DND-41 (cell line): ENCODE results near the gene ABHD6.

Experiments
- EZH2 ChIP-seq: IDR thresholded peaks from 3 replicates; pipeline ENCODE4 v1.6.1; 2012; ENCODE audit warnings: borderline replicate concordance, low read depth, mild to moderate bottlenecking, moderate library complexity, low read length, inconsistent platforms; ENCODE audit not compliant: severe bottlenecking
- TF ChIP-seq, protein P1 (sequence below): IDR thresholded peaks from 2 replicates; pipeline ENCODE4 v1.5.1; 2012; ENCODE audit warnings: borderline replicate concordance, low read length, moderate library complexity, mild to moderate bottlenecking; ENCODE audit not compliant: poor library complexity, severe bottlenecking; ENCODE audit errors: extremely low read depth

DNA sequence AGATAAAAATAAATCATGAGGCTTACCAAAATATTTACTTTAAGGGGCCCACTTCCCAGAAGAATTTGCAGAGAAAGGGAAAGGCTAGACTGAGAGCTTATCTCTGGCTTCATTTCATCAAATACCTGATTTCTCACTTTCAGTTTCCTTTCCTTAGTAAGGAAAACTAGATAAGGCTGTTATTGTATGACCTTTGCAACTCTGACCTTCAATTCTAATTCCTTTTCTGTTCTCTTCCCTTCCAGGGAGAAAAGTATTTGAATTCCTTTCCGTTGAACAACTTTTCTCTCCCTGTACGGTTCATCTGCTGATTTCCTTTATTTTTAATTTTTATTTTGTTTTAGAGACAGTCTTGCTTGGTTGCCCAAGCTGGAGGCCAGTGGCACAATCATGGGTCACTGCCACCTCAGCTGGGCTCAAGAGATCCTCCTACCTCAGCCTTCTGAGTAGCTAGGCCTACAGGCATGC lies 88.0 kb downstream of the ABHD6 start:
- TF ChIP-seq, protein P1, sequence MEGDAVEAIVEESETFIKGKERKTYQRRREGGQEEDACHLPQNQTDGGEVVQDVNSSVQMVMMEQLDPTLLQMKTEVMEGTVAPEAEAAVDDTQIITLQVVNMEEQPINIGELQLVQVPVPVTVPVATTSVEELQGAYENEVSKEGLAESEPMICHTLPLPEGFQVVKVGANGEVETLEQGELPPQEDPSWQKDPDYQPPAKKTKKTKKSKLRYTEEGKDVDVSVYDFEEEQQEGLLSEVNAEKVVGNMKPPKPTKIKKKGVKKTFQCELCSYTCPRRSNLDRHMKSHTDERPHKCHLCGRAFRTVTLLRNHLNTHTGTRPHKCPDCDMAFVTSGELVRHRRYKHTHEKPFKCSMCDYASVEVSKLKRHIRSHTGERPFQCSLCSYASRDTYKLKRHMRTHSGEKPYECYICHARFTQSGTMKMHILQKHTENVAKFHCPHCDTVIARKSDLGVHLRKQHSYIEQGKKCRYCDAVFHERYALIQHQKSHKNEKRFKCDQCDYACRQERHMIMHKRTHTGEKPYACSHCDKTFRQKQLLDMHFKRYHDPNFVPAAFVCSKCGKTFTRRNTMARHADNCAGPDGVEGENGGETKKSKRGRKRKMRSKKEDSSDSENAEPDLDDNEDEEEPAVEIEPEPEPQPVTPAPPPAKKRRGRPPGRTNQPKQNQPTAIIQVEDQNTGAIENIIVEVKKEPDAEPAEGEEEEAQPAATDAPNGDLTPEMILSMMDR, result no peak
- no peak for TF ChIP-seq EZH2
